HT-29 (cell line): ENCODE measurements around the gene GPR155. TPM values are rescaled to one million over a fixed set of nuclear protein-coding genes. Genes with fewer than 3 reads are reported as not detected.
"Not testable (repeated sequence)": the region's sequence is repeated elsewhere in the genome, so short reads cannot be mapped to it uniquely, and the experiment has no call there.

Experiments
- DNase-seq: peaks from one replicate; pipeline ENCODE4 v3.0.0-alpha.2; 2015; ENCODE audit warnings: low spot score
- total RNA-seq: library from RNA; depleted of rRNA; stranded (reverse); fragments of >200 nt; shearing (Covaris generic); gene quantifications from 2 replicates; pipeline ENCODE4 v1.2.3, GENCODE V29; 2014

GPR155 gene
- total RNA-seq, 1 experiment from 2014 or later: not detected

- DNase-seq: no peak
Measured at GRCh38 chr2:174490051-174490450, 3.2 kb upstream of the GPR155 start.

GRCh38 chr2:174489520-174489919 lies 2.7 kb upstream of the GPR155 start:
- DNase-seq: not testable (repeated sequence)

- DNase-seq: no peak
Measured at GRCh38 chr2:174487820-174488162, 962 bp upstream of the GPR155 start.

- peak; percentile 96 for DNase-seq
Measured at GRCh38 chr2:174487108-174487819, 435 bp upstream of the GPR155 start.

GRCh38 chr2:174485788-174486562 lies 854 bp downstream of the GPR155 start:
- DNase-seq: peak; percentile 2

GRCh38 chr2:174485045-174485444 lies 1.8 kb downstream of the GPR155 start:
- not testable (repeated sequence) for DNase-seq

GRCh38 chr2:174484573-174484972 lies 2.3 kb downstream of the GPR155 start:
- no peak for DNase-seq

GRCh38 chr2:174482854-174483253 lies 4.0 kb downstream of the GPR155 start:
- no peak for DNase-seq

GRCh38 chr2:174477759-174478158 lies 9.1 kb downstream of the GPR155 start:
- no peak for DNase-seq

GRCh38 chr2:174473796-174474195 lies 13.0 kb downstream of the GPR155 start:
- DNase-seq: no peak

GRCh38 chr2:174465327-174465726 lies 21.5 kb downstream of the GPR155 start:
- DNase-seq: peak; percentile 4

- DNase-seq: no peak
Measured at GRCh38 chr2:174461221-174461620, 25.6 kb downstream of the GPR155 start.

- DNase-seq: no peak
Measured at GRCh38 chr2:174454566-174454965, 32.3 kb downstream of the GPR155 start.

- DNase-seq: no peak
Measured at GRCh38 chr2:174450021-174450816, 36.6 kb downstream of the GPR155 start.

- DNase-seq: no peak
Measured at GRCh38 chr2:174449033-174449432, 37.8 kb downstream of the GPR155 start.

- DNase-seq: no peak
Measured at GRCh38 chr2:174446531-174446930, 40.3 kb downstream of the GPR155 start.

- DNase-seq: no peak
Measured at GRCh38 chr2:174445248-174445647, 41.6 kb downstream of the GPR155 start.

- no peak for DNase-seq
Measured at GRCh38 chr2:174444761-174445160, 42.1 kb downstream of the GPR155 start.

- DNase-seq: peak; percentile 14
Measured at GRCh38 chr2:174442546-174443510, 44.0 kb downstream of the GPR155 start.

GRCh38 chr2:174439950-174440349 lies 46.9 kb downstream of the GPR155 start:
- no peak for DNase-seq

GRCh38 chr2:174439323-174439722 lies 47.5 kb downstream of the GPR155 start:
- no peak for DNase-seq
